Esophagus muscularis mucosa (tissue), 3 donors: ENCODE measurements around the gene PRDM15.

Source experiments
- POLR2A ChIP-seq: fragments of 450-650 bp; IDR thresholded peaks from one replicate; pipeline ENCODE4 v1.6.1; 2017; ENCODE audit warnings: antibody characterized with exemption, moderate library complexity, mild to moderate bottlenecking, low read depth
- TF ChIP-seq, protein P1 (sequence below), 3 experiments: fragments of 200-600 bp in 2 of 3; fragments of 450-650 bp in 1 of 3; sonication (generic) in 2 of 3; IDR thresholded peaks; one replicate each; pipeline ENCODE4 v1.5.1; 2017 to 2019; ENCODE audit warnings: antibody characterized with exemption in 3 of 3, mild to moderate bottlenecking in 2 of 3, moderate library complexity in 1 of 3

DNA sequence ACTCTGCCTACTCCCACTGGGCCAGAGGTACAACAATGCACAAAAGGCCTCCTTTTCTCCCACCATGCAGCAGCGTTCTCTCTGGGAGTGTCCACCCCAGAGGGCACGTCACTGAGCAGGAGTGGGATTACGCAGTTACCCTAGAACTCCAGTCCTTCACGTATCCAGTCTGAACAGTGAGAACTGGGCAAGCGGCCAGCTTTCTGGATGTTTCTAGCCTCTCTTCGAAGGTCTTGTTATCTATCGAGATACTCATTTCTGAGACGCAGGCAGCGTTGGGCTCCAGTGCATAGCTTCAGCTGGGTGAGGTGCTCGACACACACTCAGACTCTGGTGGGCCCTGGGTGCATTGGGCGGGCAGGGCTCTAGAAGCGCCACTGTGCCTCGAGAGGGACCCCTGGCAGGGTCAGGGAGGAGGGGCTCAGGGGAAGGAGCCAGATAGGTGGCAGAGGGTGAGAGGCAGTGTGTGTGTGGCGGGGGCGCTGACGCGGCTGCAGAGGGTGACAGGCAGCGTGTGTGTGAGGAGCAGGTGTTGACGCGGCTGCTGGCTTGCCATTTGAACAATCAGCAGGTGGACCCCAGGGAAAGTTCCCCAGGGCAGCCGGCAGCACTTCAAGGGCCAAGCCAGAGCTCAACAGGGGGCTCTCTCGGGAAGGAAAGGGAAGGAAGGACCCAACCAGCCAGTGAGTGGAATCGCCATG is 27.9 kb downstream of the PRDM15 start:
- TF ChIP-seq, protein P1, sequence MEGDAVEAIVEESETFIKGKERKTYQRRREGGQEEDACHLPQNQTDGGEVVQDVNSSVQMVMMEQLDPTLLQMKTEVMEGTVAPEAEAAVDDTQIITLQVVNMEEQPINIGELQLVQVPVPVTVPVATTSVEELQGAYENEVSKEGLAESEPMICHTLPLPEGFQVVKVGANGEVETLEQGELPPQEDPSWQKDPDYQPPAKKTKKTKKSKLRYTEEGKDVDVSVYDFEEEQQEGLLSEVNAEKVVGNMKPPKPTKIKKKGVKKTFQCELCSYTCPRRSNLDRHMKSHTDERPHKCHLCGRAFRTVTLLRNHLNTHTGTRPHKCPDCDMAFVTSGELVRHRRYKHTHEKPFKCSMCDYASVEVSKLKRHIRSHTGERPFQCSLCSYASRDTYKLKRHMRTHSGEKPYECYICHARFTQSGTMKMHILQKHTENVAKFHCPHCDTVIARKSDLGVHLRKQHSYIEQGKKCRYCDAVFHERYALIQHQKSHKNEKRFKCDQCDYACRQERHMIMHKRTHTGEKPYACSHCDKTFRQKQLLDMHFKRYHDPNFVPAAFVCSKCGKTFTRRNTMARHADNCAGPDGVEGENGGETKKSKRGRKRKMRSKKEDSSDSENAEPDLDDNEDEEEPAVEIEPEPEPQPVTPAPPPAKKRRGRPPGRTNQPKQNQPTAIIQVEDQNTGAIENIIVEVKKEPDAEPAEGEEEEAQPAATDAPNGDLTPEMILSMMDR (IDR thresholded peaks at IDR 0.05): no peak
- TF ChIP-seq POLR2A: no peak
